DND-41 (cell line): Measurements from ENCODE around the gene LIF.

Source experiments
- ATAC-seq: fragments of 200-7000 bp; cut with Tn5 transposase; 3 replicates; pipeline ENCODE4 v1.9.1; 2021; ENCODE audit warnings: low read depth; ENCODE audit not compliant: insufficient read depth
- DNase-seq: peaks from one replicate; pipeline ENCODE4 v3.0.0-alpha.2; 2020
- H2AFZ ChIP-seq: 2 replicates; pipeline ENCODE4 v1.6.0; 2012; ENCODE audit warnings: low read depth, low read length
- H3K27ac ChIP-seq: 2 replicates; pipeline ENCODE4 v1.5.1; 2012; ENCODE audit warnings: low read length, inconsistent platforms
- H3K27me3 ChIP-seq: fragments of 200-600 bp; sonication (generic); 2 replicates; pipeline ENCODE4 v1.6.0; 2012; ENCODE audit warnings: low read length, mild to moderate bottlenecking, inconsistent platforms; ENCODE audit not compliant: insufficient read depth, poor library complexity
- H3K36me3 ChIP-seq: 2 replicates; pipeline ENCODE4 v1.5.1; 2012; ENCODE audit warnings: low read length, inconsistent platforms; ENCODE audit not compliant: insufficient read depth
- H3K4me1 ChIP-seq: 2 replicates; pipeline ENCODE4 v1.5.1; 2012; ENCODE audit warnings: mild to moderate bottlenecking, low read length; ENCODE audit not compliant: insufficient read depth
- H3K4me2 ChIP-seq: 2 replicates; pipeline ENCODE4 v1.6.0; 2012; ENCODE audit warnings: mild to moderate bottlenecking, moderate library complexity, low read length, inconsistent platforms; ENCODE audit not compliant: insufficient read depth
- H3K4me3 ChIP-seq, 2 experiments: fragments of 200-600 bp in 1 of 2; shearing (Covaris generic) in 1 of 2; 2 replicates each; pipeline ENCODE4 v1.5.1; 2012 to 2016; ENCODE audit warnings: inconsistent platforms in 2 of 2, low read length in 2 of 2, mild to moderate bottlenecking in 2 of 2, low read depth in 1 of 2, moderate library complexity in 1 of 2
- H3K79me2 ChIP-seq: 2 replicates; pipeline ENCODE4 v1.6.0; 2012; ENCODE audit warnings: low read length, inconsistent platforms; ENCODE audit not compliant: insufficient read depth
- H3K9ac ChIP-seq: 2 replicates; pipeline ENCODE4 v1.6.0; 2012; ENCODE audit warnings: low read depth, mild to moderate bottlenecking, inconsistent platforms, low read length, moderate library complexity
- H3K9me3 ChIP-seq: 2 replicates; pipeline ENCODE4 v1.5.1; 2012; ENCODE audit warnings: low read length, moderate library complexity, mild to moderate bottlenecking, inconsistent platforms; ENCODE audit not compliant: insufficient read depth, severe bottlenecking
- H4K20me1 ChIP-seq: 2 replicates; pipeline ENCODE4 v1.6.0; 2012; ENCODE audit warnings: low read length; ENCODE audit not compliant: insufficient read depth
- EZH2 ChIP-seq: IDR thresholded peaks from 3 replicates; pipeline ENCODE4 v1.6.1; 2012; ENCODE audit warnings: borderline replicate concordance, low read depth, mild to moderate bottlenecking, moderate library complexity, low read length, inconsistent platforms; ENCODE audit not compliant: severe bottlenecking
- TF ChIP-seq, protein P1 (sequence below): IDR thresholded peaks from 2 replicates; pipeline ENCODE4 v1.5.1; 2012; ENCODE audit warnings: borderline replicate concordance, low read length, moderate library complexity, mild to moderate bottlenecking; ENCODE audit not compliant: poor library complexity, severe bottlenecking; ENCODE audit errors: extremely low read depth

LIF gene

DNA sequence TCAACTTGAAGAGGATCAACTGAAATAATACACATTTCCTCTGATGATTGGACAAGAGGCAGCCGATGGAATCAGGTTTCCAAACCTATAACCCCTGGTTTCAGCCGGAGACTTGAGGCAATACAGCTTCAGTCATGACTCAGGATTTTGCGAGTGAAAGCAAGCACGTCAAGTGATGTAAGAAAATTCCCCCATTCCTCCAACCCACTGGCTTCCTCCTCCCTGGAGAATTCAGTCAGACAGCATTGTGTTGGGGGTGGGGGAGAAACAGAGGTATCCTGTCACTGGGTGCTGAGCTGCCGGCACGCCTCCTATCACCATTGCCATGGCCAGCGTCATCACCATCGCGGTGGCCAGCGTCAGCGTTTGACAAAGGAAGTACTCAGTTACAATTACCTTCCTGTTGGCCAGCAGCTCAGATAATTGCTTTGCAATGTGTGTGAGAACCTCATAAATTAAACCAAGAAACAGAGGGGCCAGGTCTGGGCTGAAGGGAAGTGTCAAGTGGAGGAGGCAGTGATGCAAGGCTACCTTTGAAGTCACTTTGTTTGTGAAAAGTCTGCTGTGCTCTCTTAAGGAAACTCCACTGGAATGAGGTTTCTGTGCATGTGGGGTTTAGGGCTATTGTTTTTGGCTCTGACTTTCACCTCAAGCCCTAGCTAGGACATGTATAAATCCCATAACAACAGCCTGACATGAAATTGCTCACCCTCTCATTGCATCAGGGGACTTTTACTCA lies 50.2 kb downstream of the LIF start:
- H4K20me1 ChIP-seq: no peaks in the 10 kb centered on the region
- no peaks in the 10 kb centered on the region for H3K9me3 ChIP-seq
- no peak for TF ChIP-seq EZH2
- TF ChIP-seq, protein P1, sequence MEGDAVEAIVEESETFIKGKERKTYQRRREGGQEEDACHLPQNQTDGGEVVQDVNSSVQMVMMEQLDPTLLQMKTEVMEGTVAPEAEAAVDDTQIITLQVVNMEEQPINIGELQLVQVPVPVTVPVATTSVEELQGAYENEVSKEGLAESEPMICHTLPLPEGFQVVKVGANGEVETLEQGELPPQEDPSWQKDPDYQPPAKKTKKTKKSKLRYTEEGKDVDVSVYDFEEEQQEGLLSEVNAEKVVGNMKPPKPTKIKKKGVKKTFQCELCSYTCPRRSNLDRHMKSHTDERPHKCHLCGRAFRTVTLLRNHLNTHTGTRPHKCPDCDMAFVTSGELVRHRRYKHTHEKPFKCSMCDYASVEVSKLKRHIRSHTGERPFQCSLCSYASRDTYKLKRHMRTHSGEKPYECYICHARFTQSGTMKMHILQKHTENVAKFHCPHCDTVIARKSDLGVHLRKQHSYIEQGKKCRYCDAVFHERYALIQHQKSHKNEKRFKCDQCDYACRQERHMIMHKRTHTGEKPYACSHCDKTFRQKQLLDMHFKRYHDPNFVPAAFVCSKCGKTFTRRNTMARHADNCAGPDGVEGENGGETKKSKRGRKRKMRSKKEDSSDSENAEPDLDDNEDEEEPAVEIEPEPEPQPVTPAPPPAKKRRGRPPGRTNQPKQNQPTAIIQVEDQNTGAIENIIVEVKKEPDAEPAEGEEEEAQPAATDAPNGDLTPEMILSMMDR: no peak
- no peak overlapping the region for H3K9ac ChIP-seq
- H3K4me2 ChIP-seq: no peak overlapping the region
- H3K79me2 ChIP-seq: no peaks in the 10 kb centered on the region
- peaks cover 28% of the 10 kb centered on the region for H3K4me1 ChIP-seq
- no peak overlapping the region for H3K4me3 ChIP-seq
- peak; percentile 30 for DNase-seq
- no peaks in the 10 kb centered on the region for H3K36me3 ChIP-seq
- peak; percentile 80 for ATAC-seq
- peak overlapping the region; percentile 31 for H2AFZ ChIP-seq
- H3K27me3 ChIP-seq: no peaks in the 10 kb centered on the region
- H3K27ac ChIP-seq: peak overlapping the region; percentile 58

DNA sequence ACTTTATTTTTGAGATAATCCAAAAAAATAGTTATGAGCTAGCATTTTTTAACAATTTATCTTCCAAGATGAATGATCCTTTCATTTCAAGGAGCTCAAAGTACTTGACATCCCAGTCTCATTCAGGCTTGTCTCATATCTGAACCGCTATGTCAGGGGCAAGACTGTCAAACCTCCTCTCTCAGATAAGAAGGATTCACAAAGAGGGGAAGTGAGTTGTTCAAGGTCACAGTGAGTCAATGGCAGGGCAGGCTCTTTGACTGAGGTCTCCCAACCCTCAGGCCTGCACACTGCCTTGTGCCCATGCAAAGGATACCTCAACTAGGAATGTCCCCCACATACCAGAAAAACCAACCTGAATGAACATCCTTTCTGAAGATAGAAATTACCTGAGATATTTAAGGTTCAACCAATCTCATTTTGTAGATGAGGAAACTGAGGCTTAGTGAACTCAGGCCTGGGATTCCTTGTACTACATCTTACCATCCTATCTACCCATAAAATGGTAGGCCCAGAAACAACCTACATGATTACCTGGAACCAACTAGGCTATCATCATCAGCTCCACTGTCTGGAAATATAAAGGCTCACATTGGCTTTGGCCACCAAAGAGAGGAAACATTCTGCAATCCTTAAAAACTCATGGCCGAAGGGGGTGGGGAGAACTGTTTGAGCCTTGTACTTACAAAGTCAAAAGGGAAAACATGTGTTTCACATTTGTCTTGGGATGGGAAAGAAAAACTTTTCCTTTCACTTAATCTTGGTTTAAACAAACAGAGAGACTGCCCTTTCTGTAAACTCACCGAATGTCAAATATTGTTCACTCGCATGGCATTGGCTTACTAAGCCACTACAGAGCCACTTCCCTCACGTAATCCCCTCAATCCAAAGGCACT lies 51.1 kb downstream of the LIF start:
- Histone ChIP-seq H3K4me2 (no peak overlapping the region), H3K9ac (no peak overlapping the region), H3K9me3 (no peaks in the 10 kb centered on the region), H3K79me2 (no peaks in the 10 kb centered on the region), H3K27me3 (no peaks in the 10 kb centered on the region), H2AFZ (no peak overlapping the region), H3K27ac (peak overlapping the region; percentile 58), H4K20me1 (no peaks in the 10 kb centered on the region), H3K36me3 (no peaks in the 10 kb centered on the region), H3K4me3 (no peak overlapping the region), H3K4me1 (peaks cover 28% of the 10 kb centered on the region)
- no peak for TF ChIP-seq EZH2
- TF ChIP-seq, protein P1: no peak
- ATAC-seq: no peak
- no peak for DNase-seq

DNA sequence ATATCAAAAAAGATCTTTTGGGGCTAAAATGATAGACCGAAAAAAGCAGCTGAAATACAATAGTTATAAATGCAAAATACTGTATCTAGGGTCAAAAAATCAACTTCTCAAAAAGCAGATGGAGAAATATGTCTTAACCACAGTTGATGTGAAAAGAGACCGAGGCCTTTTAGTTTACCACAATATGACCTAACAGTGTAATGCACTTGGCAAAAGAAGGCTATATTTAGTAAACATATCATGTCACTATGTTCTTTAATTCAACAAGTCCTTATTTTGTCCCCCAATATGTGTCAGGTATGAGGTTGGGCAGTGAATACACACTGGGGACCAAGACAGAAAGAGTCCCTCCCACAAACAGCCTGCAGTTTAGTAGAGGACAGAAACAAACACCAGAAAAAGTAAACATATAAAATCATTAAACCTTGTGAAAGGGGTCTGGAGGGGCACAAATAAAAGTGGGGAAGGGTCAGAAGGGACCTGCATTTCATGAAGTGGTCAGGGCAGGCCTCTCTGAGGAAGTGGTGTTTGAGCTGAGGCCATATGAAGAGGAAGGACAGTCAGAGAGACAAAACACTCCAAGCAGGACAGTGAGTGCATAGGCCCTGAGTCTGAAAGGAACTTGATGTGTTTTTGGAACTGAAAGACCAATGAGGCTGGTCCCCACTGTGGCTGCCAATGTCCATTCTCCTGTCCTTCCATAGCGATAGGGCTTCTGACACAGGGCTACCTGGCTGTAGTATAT lies 53.4 kb downstream of the LIF start:
- DNase-seq: no peak
- H3K4me2 ChIP-seq: no peak overlapping the region
- H4K20me1 ChIP-seq: no peaks in the 10 kb centered on the region
- no peaks in the 10 kb centered on the region for H3K27me3 ChIP-seq
- H2AFZ ChIP-seq: no peak overlapping the region
- no peak overlapping the region for H3K9ac ChIP-seq
- H3K4me3 ChIP-seq: no peak overlapping the region
- no peak for ATAC-seq
- no peak overlapping the region for H3K27ac ChIP-seq
- H3K9me3 ChIP-seq: no peaks in the 10 kb centered on the region
- H3K79me2 ChIP-seq: no peaks in the 10 kb centered on the region
- no peak for TF ChIP-seq EZH2
- TF ChIP-seq, protein P1: no peak
- peaks cover 32% of the 10 kb centered on the region for H3K4me1 ChIP-seq
- H3K36me3 ChIP-seq: no peaks in the 10 kb centered on the region
